ENCODE measurements around the gene FEM1C. TPM values are rescaled to one million over a fixed set of nuclear protein-coding genes. Genes with fewer than 3 reads are reported as not detected.

FEM1C gene
- total RNA-seq, 1 donor from 2014 or later, result 11.8 TPM

DNA sequence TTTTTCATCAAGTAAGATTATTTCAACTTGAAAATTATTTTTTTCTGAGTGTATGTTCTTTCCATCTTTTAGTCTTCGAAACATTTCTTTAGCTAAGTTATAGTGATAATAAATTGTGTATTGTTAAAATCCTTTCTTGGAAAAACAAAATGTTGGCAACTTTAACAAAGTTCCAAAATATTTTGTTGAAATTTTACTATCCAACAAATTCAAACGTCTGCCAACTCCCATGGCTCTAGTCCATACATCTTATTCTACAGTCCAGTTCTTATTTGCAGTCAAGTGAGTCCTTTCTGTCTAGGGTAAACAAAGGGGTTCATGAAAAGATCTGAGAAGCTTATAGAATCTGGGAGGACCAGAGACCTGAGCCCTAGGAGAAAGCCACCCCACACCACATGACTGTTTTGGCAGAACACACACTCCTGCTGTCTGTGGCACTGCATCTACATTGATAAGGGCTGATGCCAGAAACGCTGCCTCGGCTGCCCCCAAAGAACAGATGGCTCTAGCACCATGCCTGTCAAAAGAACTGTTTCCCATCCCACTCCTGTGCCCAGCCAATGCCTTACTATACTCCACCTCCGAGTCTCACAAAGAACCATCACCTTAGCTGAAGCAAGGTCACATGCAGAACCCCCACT, 47.5 kb downstream of the FEM1C start:
- TF ChIP-seq, protein P1, sequence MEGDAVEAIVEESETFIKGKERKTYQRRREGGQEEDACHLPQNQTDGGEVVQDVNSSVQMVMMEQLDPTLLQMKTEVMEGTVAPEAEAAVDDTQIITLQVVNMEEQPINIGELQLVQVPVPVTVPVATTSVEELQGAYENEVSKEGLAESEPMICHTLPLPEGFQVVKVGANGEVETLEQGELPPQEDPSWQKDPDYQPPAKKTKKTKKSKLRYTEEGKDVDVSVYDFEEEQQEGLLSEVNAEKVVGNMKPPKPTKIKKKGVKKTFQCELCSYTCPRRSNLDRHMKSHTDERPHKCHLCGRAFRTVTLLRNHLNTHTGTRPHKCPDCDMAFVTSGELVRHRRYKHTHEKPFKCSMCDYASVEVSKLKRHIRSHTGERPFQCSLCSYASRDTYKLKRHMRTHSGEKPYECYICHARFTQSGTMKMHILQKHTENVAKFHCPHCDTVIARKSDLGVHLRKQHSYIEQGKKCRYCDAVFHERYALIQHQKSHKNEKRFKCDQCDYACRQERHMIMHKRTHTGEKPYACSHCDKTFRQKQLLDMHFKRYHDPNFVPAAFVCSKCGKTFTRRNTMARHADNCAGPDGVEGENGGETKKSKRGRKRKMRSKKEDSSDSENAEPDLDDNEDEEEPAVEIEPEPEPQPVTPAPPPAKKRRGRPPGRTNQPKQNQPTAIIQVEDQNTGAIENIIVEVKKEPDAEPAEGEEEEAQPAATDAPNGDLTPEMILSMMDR (IDR thresholded peaks at IDR 0.05; ENCODE audit: insufficient read depth, low read length, severe bottlenecking), result no peak
- H3K27me3 ChIP-seq (ENCODE audit: control insufficient read depth, insufficient read depth, low read length), result no peaks in the 10 kb centered on the region
- FAIRE-seq, result no peak

DNA sequence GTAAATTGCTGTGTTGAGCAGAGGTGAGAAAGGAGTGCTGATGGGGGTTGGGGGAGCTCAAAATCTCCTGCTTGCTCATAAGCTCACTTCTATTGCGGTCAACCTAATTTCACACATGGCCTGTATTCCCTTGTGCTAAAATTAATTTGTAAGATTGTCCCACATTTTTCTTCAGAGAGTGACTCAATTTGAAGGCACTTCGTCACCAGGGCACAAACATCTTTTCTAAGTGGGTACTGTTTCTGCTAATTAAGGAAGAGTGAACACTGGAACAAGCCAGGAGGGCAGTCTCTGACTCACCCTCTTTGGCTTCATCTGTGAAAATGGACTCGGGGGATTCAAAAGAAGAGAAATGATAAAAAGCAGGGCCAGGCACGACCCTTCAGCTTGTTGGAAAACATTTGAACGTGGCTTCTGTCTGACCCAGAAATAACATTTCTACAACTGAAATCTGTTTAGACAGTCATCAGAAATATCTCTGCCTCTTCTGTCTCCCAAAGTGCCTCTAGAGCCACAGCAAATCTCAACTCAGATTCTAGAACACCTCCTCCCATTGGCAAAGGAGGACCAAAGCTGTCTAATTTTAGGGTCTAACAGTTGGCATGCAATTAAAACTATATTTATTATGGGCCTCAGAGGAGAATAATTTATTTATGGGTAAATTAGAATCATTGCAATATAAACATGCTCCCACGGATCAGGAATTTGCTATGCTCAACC, 49.8 kb downstream of the FEM1C start:
- no peak for DNase-seq (ENCODE audit: low read depth)
- H3K27me3 ChIP-seq (ENCODE audit: control insufficient read depth, insufficient read depth, low read length), result no peaks in the 10 kb centered on the region
- FAIRE-seq, result no peak
- TF ChIP-seq, protein P1 (IDR thresholded peaks at IDR 0.05; ENCODE audit: insufficient read depth, low read length, severe bottlenecking), result no peak
- H3K36me3 ChIP-seq (ENCODE audit: control insufficient read depth, insufficient read depth, low read length), result no peaks in the 10 kb centered on the region
- no peak overlapping the region for H3K4me3 ChIP-seq (ENCODE audit: low read depth, low read length)

More for the DNA sequence above, 47.5 kb downstream of the FEM1C start:
- Histone ChIP-seq H3K36me3 (ENCODE audit: control insufficient read depth, insufficient read depth, low read length) (no peaks in the 10 kb centered on the region), H3K4me3 (ENCODE audit: low read depth, low read length) (no peak overlapping the region)
- no peak for DNase-seq (ENCODE audit: low read depth)

DNA sequence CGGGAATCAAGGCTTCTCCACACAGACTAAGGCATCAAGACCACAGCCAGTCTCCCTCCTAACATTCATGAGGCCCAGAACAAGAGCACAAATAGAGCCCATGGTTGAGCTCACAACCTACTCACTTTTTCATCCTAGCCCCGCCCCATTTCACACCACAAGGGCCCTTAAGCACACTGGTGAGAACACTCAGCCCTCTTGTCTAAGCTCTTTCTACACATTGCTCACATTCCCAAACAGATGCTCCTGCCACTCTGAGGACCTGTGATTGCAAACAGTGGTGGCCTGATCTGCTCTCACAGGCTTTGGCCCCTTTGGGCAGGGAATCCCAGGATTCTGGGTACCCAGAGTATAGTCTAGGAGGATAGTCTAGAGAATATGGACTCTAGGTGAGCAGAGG, 54.0 kb downstream of the FEM1C start:
- TF ChIP-seq, protein P1 (IDR thresholded peaks at IDR 0.05; ENCODE audit: insufficient read depth, low read length, severe bottlenecking), result no peak
- FAIRE-seq (no peak), DNase-seq (ENCODE audit: low read depth) (no peak)
- Histone ChIP-seq H3K36me3 (ENCODE audit: control insufficient read depth, insufficient read depth, low read length) (no peaks in the 10 kb centered on the region), H3K4me3 (ENCODE audit: low read depth, low read length) (no peak overlapping the region), H3K27me3 (ENCODE audit: control insufficient read depth, insufficient read depth, low read length) (no peaks in the 10 kb centered on the region)

DNA sequence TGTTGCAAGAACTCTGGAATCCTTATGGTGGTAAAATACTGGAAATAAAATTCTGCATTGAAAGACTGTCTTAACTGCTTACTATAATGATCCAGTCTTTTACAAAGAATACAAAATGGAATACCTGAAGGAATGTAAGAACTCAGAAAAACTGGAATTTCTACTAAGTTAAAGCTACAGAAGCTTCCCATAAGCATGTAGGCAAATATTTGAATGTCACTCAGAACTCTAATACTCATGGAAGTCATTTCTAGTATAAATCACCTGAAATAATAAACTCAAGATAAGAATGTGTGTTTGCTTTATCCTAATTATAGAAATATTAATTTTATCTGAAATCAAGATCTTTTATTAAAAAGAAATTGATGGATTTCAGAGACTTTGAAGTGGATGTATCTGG, 54.8 kb downstream of the FEM1C start:
- no peaks in the 10 kb centered on the region for H3K27me3 ChIP-seq (ENCODE audit: control insufficient read depth, insufficient read depth, low read length)
- FAIRE-seq (no peak), DNase-seq (ENCODE audit: low read depth) (no peak)
- no peaks in the 10 kb centered on the region for H3K36me3 ChIP-seq (ENCODE audit: control insufficient read depth, insufficient read depth, low read length)
- TF ChIP-seq, protein P1 (IDR thresholded peaks at IDR 0.05; ENCODE audit: insufficient read depth, low read length, severe bottlenecking), result no peak
- H3K4me3 ChIP-seq (ENCODE audit: low read depth, low read length), result no peak overlapping the region

DNA sequence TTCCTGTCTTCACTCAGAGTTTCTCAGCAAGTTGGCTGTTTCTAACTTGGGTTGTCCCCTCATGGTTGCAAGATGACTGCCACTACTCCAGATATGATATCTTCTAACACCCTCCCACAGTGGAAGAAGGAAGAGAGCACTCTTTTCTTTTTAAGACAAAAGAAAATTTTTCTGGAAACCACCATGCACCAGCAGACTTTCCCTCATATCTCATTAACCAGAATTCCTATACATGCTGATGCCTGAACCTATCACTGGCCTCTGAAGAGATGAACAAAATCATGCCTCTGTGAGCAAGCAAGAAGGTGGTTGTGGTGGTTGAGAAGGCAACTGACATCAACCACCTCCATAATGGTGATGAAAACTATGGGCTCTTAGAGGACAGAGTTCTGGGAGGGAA, 56.8 kb downstream of the FEM1C start:
- Histone ChIP-seq H3K4me3 (ENCODE audit: low read depth, low read length) (no peak overlapping the region), H3K36me3 (ENCODE audit: control insufficient read depth, insufficient read depth, low read length) (no peaks in the 10 kb centered on the region), H3K27me3 (ENCODE audit: control insufficient read depth, insufficient read depth, low read length) (no peaks in the 10 kb centered on the region)
- DNase-seq (ENCODE audit: low read depth) (no peak), FAIRE-seq (no peak)
- TF ChIP-seq, protein P1 (IDR thresholded peaks at IDR 0.05; ENCODE audit: insufficient read depth, low read length, severe bottlenecking), result no peak

Measured in bronchial epithelial cell (primary cell).